ENCODE data around the gene FAM184A. TPM values are rescaled to one million over a fixed set of nuclear protein-coding genes. Genes with fewer than 3 reads are reported as not detected.
"Not testable (repeated sequence)": the region's sequence is repeated elsewhere in the genome, so short reads cannot be mapped to it uniquely, and the experiment has no call there.

FAM184A gene
- total and polyA plus RNA-seq, 8 donors = 1.8 to 6.4 (median 3.0) TPM

DNA sequence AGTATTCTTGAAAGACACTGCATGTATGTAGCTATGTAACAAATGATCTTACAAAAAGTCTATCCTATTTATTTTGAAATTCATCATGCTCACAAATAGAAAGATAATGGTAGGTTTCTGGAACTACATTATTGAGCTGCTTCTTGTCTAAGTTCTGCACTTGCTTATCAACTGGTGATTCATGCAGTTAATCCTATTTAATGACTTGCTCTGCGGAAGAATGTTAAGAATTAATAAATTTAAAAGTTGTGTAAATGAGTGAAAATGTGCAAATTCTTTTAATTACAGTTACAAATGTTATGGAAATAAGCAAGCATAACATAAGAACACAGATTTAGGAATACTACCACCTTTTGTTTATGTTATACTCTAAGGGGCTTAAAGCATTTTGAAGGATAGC, 76.4 kb downstream of the FAM184A start:
- H3K36me3 ChIP-seq = no peaks in the 10 kb centered on the region
- TF ChIP-seq, protein P1, sequence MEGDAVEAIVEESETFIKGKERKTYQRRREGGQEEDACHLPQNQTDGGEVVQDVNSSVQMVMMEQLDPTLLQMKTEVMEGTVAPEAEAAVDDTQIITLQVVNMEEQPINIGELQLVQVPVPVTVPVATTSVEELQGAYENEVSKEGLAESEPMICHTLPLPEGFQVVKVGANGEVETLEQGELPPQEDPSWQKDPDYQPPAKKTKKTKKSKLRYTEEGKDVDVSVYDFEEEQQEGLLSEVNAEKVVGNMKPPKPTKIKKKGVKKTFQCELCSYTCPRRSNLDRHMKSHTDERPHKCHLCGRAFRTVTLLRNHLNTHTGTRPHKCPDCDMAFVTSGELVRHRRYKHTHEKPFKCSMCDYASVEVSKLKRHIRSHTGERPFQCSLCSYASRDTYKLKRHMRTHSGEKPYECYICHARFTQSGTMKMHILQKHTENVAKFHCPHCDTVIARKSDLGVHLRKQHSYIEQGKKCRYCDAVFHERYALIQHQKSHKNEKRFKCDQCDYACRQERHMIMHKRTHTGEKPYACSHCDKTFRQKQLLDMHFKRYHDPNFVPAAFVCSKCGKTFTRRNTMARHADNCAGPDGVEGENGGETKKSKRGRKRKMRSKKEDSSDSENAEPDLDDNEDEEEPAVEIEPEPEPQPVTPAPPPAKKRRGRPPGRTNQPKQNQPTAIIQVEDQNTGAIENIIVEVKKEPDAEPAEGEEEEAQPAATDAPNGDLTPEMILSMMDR (IDR thresholded peaks at IDR 0.05) = no peak
- intact Hi-C loops (cut with DNase I) = no loop called here
- FAIRE-seq (no peak), ATAC-seq (no peak), DNase-seq (no peak)
- WGBS, 2 donors = 94 to 100% methylated on average over 1 of the region's 1 CpG
- H3K27me3 ChIP-seq = no peaks in the 10 kb centered on the region
- H3K4me1 ChIP-seq = no peaks in the 10 kb centered on the region
- no peak overlapping the region for H3K27ac ChIP-seq
- H3K4me3 ChIP-seq = no peak overlapping the region
- H3K9me3 ChIP-seq = no peaks in the 10 kb centered on the region

DNA sequence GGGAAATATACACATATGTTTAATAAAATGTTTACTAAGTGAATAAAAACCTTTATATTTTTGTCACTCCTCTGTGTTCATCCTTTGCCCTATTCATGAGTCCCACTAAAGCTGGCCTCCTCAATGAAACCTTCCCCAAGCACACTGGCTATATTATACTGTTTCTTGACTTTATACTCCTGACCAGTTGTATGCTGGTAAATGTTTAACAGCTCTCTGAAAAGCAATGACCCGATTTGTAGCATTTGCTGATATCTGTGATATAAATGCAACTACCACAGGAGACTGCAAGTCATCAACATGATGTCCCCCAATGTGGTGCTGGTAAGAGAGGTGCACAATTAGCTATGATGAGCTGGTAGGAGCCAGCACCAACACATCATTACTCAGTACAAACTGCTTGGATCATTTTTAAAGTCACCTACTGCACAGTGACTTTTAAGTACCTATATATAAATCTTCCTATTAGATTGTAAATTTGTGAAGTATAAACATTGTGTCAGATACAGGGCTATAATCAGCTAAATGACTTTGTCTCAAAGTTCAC, 78.9 kb downstream of the FAM184A start:
- H3K4me1 ChIP-seq = no peaks in the 10 kb centered on the region
- no peak for FAIRE-seq
- TF ChIP-seq, protein P1 (IDR thresholded peaks at IDR 0.05) = no peak
- H3K27ac ChIP-seq = no peak overlapping the region
- intact Hi-C loops (cut with DNase I) = no loop called here
- no peaks in the 10 kb centered on the region for H3K36me3 ChIP-seq
- no peak for DNase-seq
- H3K27me3 ChIP-seq = no peaks in the 10 kb centered on the region
- no peaks in the 10 kb centered on the region for H3K9me3 ChIP-seq
- whole genome bisulfite sequencing, 2 donors = 16 to 23% methylated on average over 1 of the region's 1 CpG
- H3K4me3 ChIP-seq = no peak overlapping the region
- no peak for ATAC-seq

DNA sequence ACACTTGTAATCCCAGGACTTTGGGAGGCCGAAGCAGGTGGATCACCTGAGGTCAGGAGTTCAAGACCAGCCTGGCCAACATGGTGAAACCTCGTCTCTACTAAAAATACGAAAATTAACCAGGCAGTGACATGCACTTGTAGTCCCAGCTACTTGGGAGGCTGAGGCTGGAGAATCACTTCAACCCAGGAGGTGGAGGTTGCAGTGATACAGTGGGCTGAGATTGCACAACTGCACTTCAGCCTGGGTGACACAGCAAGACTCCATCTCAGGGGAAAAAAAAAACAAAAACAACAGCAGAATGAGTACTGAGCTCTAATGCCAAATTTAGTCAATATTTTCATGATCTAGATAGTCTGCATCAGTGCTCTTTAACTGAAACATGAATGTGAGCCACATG, 81.0 kb downstream of the FAM184A start:
- H3K27me3 ChIP-seq; H3K4me1 ChIP-seq; H3K36me3 ChIP-seq; H3K27ac ChIP-seq; H3K9me3 ChIP-seq; DNase-seq; H3K4me3 ChIP-seq; ATAC-seq; FAIRE-seq; intact Hi-C loops (cut with DNase I): not testable (repeated sequence)
- WGBS, 2 donors = 88 to 97% methylated on average over 3 of the region's 3 CpGs

DNA sequence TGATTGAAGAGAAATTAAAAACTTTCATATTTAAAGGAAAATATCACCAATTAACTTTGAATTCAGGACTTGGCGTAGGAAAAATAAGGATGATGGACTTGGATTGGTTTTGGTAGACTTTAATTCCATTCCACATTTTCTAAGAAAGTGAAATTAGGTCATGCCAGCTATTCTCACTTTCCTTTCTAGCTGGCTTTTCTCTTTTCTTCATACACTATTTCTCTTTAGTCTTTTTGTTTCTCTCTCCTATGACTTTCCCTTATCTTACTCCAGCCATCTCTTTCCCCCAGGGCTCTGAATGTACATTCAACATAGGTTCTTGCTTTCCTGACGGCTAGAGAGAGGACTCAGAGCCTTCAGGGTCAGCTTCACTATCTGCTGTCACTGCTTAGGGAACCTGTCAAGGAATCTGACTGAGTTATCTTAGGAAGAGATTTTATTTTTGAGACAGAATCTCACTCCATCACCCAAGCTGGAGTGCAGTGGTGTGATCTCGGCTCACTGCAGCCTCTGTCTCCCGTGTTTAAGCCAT, 82.1 kb downstream of the FAM184A start:
- Histone ChIP-seq H3K27me3 (no peaks in the 10 kb centered on the region), H3K4me1 (peaks cover 0 to 4% (median 0%) of the 10 kb centered on the region in 3 donors), H3K27ac (no peak overlapping the region), H3K4me3 (no peak overlapping the region), H3K36me3 (no peaks in the 10 kb centered on the region), H3K9me3 (no peaks in the 10 kb centered on the region)
- FAIRE-seq (no peak), DNase-seq (no peak), ATAC-seq (no peak)
- TF ChIP-seq, protein P1 (IDR thresholded peaks at IDR 0.05) = no peak
- whole genome bisulfite sequencing, 2 donors = 95% methylated on average over 4 of the region's 4 CpGs
- intact Hi-C loops (cut with DNase I) = no loop called here

DNA sequence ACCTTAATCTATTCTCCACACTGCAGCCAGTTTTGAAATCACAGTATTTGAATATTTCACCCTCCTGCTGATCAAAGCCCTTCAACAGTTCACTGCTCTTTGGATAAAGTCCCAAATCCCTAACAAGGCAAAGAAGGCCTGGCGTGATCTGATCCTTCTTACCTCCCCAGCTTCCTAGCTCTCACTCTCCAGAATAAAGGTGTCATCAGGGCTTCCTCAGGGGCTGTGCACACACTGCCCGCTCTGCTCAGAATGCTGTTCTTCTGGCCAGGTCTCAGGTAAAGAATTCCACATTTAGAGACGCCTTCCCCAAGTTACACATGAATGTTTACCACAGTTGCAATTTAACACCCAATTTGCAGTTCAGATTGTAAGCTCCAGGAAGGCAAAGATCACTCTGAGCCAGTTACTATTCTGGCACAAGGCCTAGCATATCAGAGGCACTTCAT, 84.6 kb downstream of the FAM184A start:
- Histone ChIP-seq H3K4me3 (no peak overlapping the region), H3K27me3 (no peaks in the 10 kb centered on the region), H3K27ac (no peak overlapping the region), H3K4me1 (peaks cover 0 to 4% (median 0%) of the 10 kb centered on the region in 3 donors), H3K9me3 (no peaks in the 10 kb centered on the region), H3K36me3 (no peaks in the 10 kb centered on the region)
- intact Hi-C loops (cut with DNase I) = no loop called here
- TF ChIP-seq, protein P1 (IDR thresholded peaks at IDR 0.05) = no peak
- no peak for ATAC-seq
- WGBS, 2 donors = 84 to 93% methylated on average over 3 of the region's 3 CpGs
- DNase-seq = no peak
- no peak for FAIRE-seq

Measured in pancreas (tissue), 10 donors.